Lung (tissue), 12 donors: ENCODE measurements around the gene CPLX3. TPM values are rescaled to one million over a fixed set of nuclear protein-coding genes. Genes with fewer than 3 reads are reported as not detected.

Source experiments
- ATAC-seq: fragments of 200-7000 bp; cut with Tn5 transposase; one replicate; pipeline ENCODE4 v1.9.1; 2020; ENCODE audit warnings: moderate number of reproducible peaks; ENCODE audit not compliant: insufficient read depth, low FRiP score
- DNase-seq, 3 donors: peaks; one replicate each; pipeline ENCODE4 v3.0.0-alpha.2; 2013 to 2017
- H3K27ac ChIP-seq, 2 donors: one replicate each; pipeline ENCODE4 v1.5.1; 2013; ENCODE audit warnings: mild to moderate bottlenecking in 2 of 2, moderate library complexity in 2 of 2, control low read depth in 1 of 2, inconsistent platforms in 1 of 2, low read depth in 1 of 2, low read length in 1 of 2
- H3K27me3 ChIP-seq, 3 donors: one replicate each; pipeline ENCODE4 v1.5.1; 2013; ENCODE audit warnings: low read length in 2 of 3; ENCODE audit not compliant: control insufficient read depth in 3 of 3, insufficient read depth in 3 of 3
- H3K36me3 ChIP-seq, 4 donors: one replicate each; pipeline ENCODE4 v1.5.1; 2013; ENCODE audit warnings: low read length in 4 of 4, mild to moderate bottlenecking in 1 of 4, moderate library complexity in 1 of 4; ENCODE audit not compliant: control insufficient read depth in 4 of 4, insufficient read depth in 4 of 4
- H3K4me1 ChIP-seq, 5 donors: one replicate each; pipeline ENCODE4 v1.5.1; 2013; ENCODE audit warnings: low read length in 5 of 5, mild to moderate bottlenecking in 2 of 5, moderate library complexity in 1 of 5; ENCODE audit not compliant: control insufficient read depth in 5 of 5, insufficient read depth in 5 of 5
- H3K4me3 ChIP-seq: one replicate; pipeline ENCODE4 v1.5.1; 2013; ENCODE audit warnings: mild to moderate bottlenecking, control low read depth, moderate library complexity
- H3K9ac ChIP-seq, 2 donors: one replicate each; pipeline ENCODE4 v1.5.1; 2013; ENCODE audit warnings: low read length in 2 of 2, control low read depth in 1 of 2; ENCODE audit not compliant: insufficient read depth in 1 of 2
- H3K9me3 ChIP-seq, 4 donors: one replicate each; pipeline ENCODE4 v1.5.1; 2013; ENCODE audit warnings: low read length in 3 of 4, mild to moderate bottlenecking in 1 of 4, moderate library complexity in 1 of 4; ENCODE audit not compliant: control insufficient read depth in 4 of 4, insufficient read depth in 3 of 4
- WGBS, 2 donors: extraction: QIAGEN DNeasy Blood & Tissue Kit; methylation state at CpG; one replicate each; pipeline ENCODE4 v1.1.7; 2013; 5-methylcytosine and 5-hydroxymethylcytosine counted together
- polyA plus RNA-seq, 2 donors: library from polyadenylated mRNA; stranded (reverse); fragments of 200-250 nt; gene quantifications; one replicate each; pipeline ENCODE4 v1.2.1, GENCODE V29; 2013
- total RNA-seq, 2 donors: library from RNA; depleted of rRNA in 1 of 2; stranded (reverse); fragments of >200 nt in 1 of 2; gene quantifications; one replicate each; pipeline ENCODE4 v1.2.1, GENCODE V29; 2014 to 2021
- TF ChIP-seq, protein P1 (sequence below): IDR thresholded peaks from 2 replicates; pipeline ENCODE4 v1.5.1; 2012; ENCODE audit warnings: mild to moderate bottlenecking; ENCODE audit errors: control extremely low read depth, extremely low read depth
- donor health status: control.
- donor health status: control.
- donor health status: Bipolar disorder and iron deficiency.
- donor health status: healthy.
- donor health status: DM: yes; HTN: yes; CAD: no.

CPLX3 gene
- total and polyA plus RNA-seq, 4 donors: 0.10 to 0.13 TPM; not detected in 2

DNA sequence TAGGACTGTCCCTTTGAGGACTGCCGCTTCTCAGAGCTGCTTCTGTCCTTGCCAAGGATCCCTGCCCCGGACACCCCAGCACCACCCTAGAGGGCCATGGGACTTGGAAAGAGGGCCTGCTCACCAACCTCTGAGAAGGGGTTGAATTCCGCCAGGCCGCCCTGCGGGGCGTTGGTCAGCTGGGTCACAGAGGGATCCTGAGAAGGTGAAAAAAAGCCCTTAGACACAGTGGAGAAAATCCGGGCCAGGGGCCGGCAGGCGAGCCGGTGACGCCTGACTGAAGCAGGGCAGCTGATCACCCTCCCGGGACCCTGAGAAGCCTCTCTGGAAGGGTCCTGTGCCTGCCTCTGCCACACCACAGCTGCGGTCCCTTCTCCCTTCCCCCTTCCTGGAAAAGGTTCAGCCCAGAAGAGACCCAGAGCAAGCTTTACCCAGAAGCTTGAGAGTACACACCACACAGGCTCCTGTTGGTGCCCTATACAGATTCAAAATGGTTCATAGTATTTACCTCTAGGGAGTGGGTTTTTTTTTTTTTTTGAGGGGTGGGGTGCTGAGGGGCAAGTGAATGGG lies 28.1 kb downstream of the CPLX3 start:
- H3K36me3 ChIP-seq: peaks cover 13 to 55% (median 32%) of the 10 kb centered on the region in 4 donors
- DNase-seq: no peak
- WGBS, 2 donors: 95 to 99% methylated on average over 13 of the region's 13 CpGs

DNA sequence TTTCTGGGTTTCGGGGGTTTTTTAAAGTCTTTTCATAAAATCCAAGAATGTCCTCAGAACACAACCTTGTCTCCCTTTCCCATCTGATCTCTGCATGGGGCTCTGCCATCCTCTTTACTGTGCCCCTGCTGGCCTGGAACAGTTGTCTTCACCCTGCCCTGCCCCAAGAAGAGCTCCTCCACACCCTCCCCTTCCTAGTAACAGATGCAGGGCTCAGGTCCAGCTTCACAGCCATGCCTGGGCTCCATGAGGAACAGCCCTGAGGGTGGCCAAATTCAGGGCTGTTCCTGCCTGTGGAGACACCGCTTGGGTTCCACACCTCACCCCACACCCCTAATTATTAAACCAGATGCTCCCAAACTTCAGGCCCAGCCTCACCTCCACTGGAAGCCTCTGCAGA lies 29.4 kb downstream of the CPLX3 start:
- TF ChIP-seq, protein P1, sequence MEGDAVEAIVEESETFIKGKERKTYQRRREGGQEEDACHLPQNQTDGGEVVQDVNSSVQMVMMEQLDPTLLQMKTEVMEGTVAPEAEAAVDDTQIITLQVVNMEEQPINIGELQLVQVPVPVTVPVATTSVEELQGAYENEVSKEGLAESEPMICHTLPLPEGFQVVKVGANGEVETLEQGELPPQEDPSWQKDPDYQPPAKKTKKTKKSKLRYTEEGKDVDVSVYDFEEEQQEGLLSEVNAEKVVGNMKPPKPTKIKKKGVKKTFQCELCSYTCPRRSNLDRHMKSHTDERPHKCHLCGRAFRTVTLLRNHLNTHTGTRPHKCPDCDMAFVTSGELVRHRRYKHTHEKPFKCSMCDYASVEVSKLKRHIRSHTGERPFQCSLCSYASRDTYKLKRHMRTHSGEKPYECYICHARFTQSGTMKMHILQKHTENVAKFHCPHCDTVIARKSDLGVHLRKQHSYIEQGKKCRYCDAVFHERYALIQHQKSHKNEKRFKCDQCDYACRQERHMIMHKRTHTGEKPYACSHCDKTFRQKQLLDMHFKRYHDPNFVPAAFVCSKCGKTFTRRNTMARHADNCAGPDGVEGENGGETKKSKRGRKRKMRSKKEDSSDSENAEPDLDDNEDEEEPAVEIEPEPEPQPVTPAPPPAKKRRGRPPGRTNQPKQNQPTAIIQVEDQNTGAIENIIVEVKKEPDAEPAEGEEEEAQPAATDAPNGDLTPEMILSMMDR: no peak
- ATAC-seq: no peak

More for the DNA sequence above, 28.1 kb downstream of the CPLX3 start:
- Histone ChIP-seq H3K27me3 (no peaks in the 10 kb centered on the region), H3K4me3 (no peak overlapping the region), H3K4me1 (peaks cover 0 to 16% (median 6%) of the 10 kb centered on the region in 5 donors), H3K9me3 (no peaks in the 10 kb centered on the region), H3K9ac (no peak overlapping the region), H3K27ac (no peak overlapping the region)
- ATAC-seq: no peak
- TF ChIP-seq, protein P1: no peak

DNA sequence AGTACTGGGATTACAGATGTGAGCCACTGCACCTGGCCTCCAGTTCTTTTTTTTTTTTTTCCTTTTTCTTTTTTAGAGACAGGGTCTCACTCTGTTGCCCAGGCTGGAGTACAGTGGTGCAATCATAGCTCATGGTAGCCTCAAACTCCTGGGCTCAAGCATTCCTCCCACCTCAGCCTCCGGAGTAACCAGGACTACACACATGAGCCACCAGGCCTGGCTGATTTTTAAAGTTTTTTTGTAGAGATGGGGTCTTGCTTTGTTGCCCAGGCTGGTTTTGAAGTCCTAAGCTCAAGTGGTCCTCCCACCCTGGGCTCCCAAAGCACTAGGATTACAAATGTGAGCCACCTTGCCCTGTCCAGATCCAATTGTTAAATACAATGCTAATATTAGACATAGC lies 30.1 kb downstream of the CPLX3 start:
- H3K4me1 ChIP-seq: peaks cover 0 to 18% (median 6%) of the 10 kb centered on the region in 5 donors
- H3K36me3 ChIP-seq: peaks cover 8 to 38% (median 17%) of the 10 kb centered on the region in 4 donors
- no peak overlapping the region for H3K27ac ChIP-seq
- TF ChIP-seq, protein P1: no peak
- 96 to 100% methylated on average over 1 of the region's 1 CpG for WGBS, 2 donors
- H3K9me3 ChIP-seq: no peaks in the 10 kb centered on the region
- DNase-seq (no peak), ATAC-seq (no peak)
- H3K4me3 ChIP-seq: no peak overlapping the region
- H3K27me3 ChIP-seq: no peaks in the 10 kb centered on the region
- no peak overlapping the region for H3K9ac ChIP-seq

More for the DNA sequence above, 29.4 kb downstream of the CPLX3 start:
- Histone ChIP-seq H3K27me3 (no peaks in the 10 kb centered on the region), H3K4me1 (peaks cover 0 to 18% (median 6%) of the 10 kb centered on the region in 5 donors), H3K36me3 (peaks cover 13 to 44% (median 23%) of the 10 kb centered on the region in 4 donors), H3K9me3 (no peaks in the 10 kb centered on the region), H3K9ac (no peak overlapping the region), H3K27ac (no peak overlapping the region), H3K4me3 (no peak overlapping the region)
- WGBS, 2 donors: 95 to 100% methylated on average over 2 of the region's 2 CpGs
- DNase-seq: no peak
